CD14-positive monocyte (primary cell): Measurements from ENCODE around the gene DPH5. TPM values are rescaled to one million over a fixed set of nuclear protein-coding genes. Genes with fewer than 3 reads are reported as not detected.

Experiments
- DNase-seq, 3 donors: peaks; one replicate each; pipeline ENCODE4 v3.0.0-alpha.2; 2011 to 2022
- H2AFZ ChIP-seq: 2 replicates; pipeline ENCODE4 v1.6.0; 2012; ENCODE audit warnings: mild to moderate bottlenecking, low read depth, low read length, inconsistent platforms; ENCODE audit not compliant: insufficient read depth, poor library complexity, severe bottlenecking
- H3K27ac ChIP-seq, 2 donors: 1 replicate in 1 of 2; 2 replicates in 1 of 2; pipeline ENCODE4 v1.5.1; 2012 to 2013; ENCODE audit warnings: low read length in 2 of 2, control low read depth in 1 of 2, inconsistent platforms in 1 of 2, low read depth in 1 of 2, mild to moderate bottlenecking in 1 of 2
- H3K27me3 ChIP-seq, 2 donors: one replicate each; pipeline versions ENCODE4 v1.6.0 to v1.6.1; 2011 to 2013; ENCODE audit warnings: low read length in 2 of 2; ENCODE audit not compliant: control insufficient read depth in 2 of 2, insufficient read depth in 2 of 2
- H3K36me3 ChIP-seq, 2 donors: replicated peaks in 1 of 2; 1 replicate in 1 of 2; 2 replicates in 1 of 2; pipeline versions ENCODE4 v1.5.1 to v1.6.1; 2012 to 2013; ENCODE audit warnings: low read length in 2 of 2, control low read depth in 1 of 2, inconsistent platforms in 1 of 2, mild to moderate bottlenecking in 1 of 2; ENCODE audit not compliant: insufficient read depth in 2 of 2, control insufficient read depth in 1 of 2
- H3K4me1 ChIP-seq, 2 donors: 1 replicate in 1 of 2; 2 replicates in 1 of 2; pipeline versions ENCODE4 v1.5.1 to v1.6.1; 2012 to 2013; ENCODE audit warnings: low read length in 2 of 2, control low read depth in 1 of 2, inconsistent platforms in 1 of 2, mild to moderate bottlenecking in 1 of 2, moderate library complexity in 1 of 2; ENCODE audit not compliant: insufficient read depth in 2 of 2, control insufficient read depth in 1 of 2
- H3K4me2 ChIP-seq: replicated peaks from 2 replicates; pipeline ENCODE3; 2012; ENCODE audit warnings: low read length, moderate library complexity, mild to moderate bottlenecking; ENCODE audit not compliant: poor library complexity, severe bottlenecking; ENCODE audit errors: extremely low read depth
- H3K4me3 ChIP-seq, 3 experiments: fragments of 200-600 bp in 1 of 3; sonication (generic) in 1 of 3; replicated peaks in 1 of 3; 1 replicate in 2 of 3; 2 replicates in 1 of 3; pipeline ENCODE4 v1.5.1; 2011 to 2013; ENCODE audit warnings: low read length in 3 of 3, mild to moderate bottlenecking in 3 of 3, control low read depth in 2 of 3, low read depth in 2 of 3, inconsistent platforms in 1 of 3, moderate library complexity in 1 of 3
- H3K79me2 ChIP-seq: 2 replicates; pipeline ENCODE4 v1.6.0; 2012; ENCODE audit warnings: mild to moderate bottlenecking, control low read depth, inconsistent platforms, low read length, moderate library complexity; ENCODE audit not compliant: insufficient read depth
- H3K9ac ChIP-seq: 2 replicates; pipeline ENCODE4 v1.6.0; 2017; ENCODE audit warnings: low read length, mild to moderate bottlenecking; ENCODE audit not compliant: insufficient read depth, poor library complexity, severe bottlenecking
- H3K9me3 ChIP-seq, 2 donors: replicated peaks in 1 of 2; 1 replicate in 1 of 2; 2 replicates in 1 of 2; pipeline versions ENCODE4 v1.5.1 to v1.6.1; 2012 to 2013; ENCODE audit warnings: low read length in 2 of 2, control low read depth in 1 of 2; ENCODE audit not compliant: control insufficient read depth in 1 of 2, insufficient read depth in 1 of 2
- H4K20me1 ChIP-seq: 2 replicates; pipeline ENCODE4 v1.6.0; 2012; ENCODE audit warnings: mild to moderate bottlenecking, low read length, control low read depth, moderate library complexity; ENCODE audit not compliant: insufficient read depth
- H3K27ac Mint-ChIP-seq, 7 donors: one replicate each; pipeline ENCODE4 v1.8.0; 2020; ENCODE audit warnings: mild to moderate bottlenecking in 7 of 7, mixed read lengths in 7 of 7, moderate library complexity in 6 of 7, inconsistent platforms in 2 of 7
- H3K27me3 Mint-ChIP-seq, 3 donors: one replicate each; pipeline ENCODE4 v1.8.0; 2021 to 2022; ENCODE audit warnings: low read depth in 3 of 3, mild to moderate bottlenecking in 3 of 3, mixed read lengths in 3 of 3, moderate library complexity in 3 of 3, inconsistent platforms in 1 of 3
- H3K36me3 Mint-ChIP-seq, 2 donors: one replicate each; pipeline ENCODE4 v1.8.0; 2020; ENCODE audit warnings: mixed read lengths in 2 of 2, inconsistent platforms in 1 of 2, mild to moderate bottlenecking in 1 of 2
- H3K4me1 Mint-ChIP-seq: one replicate; pipeline ENCODE4 v1.8.0; 2020; ENCODE audit warnings: mild to moderate bottlenecking, mixed read lengths
- H3K4me3 Mint-ChIP-seq, 2 donors: one replicate each; pipeline ENCODE4 v1.8.0; 2020; ENCODE audit warnings: mild to moderate bottlenecking in 2 of 2, mixed read lengths in 2 of 2, moderate library complexity in 1 of 2
- H3K9me3 Mint-ChIP-seq, 7 donors: one replicate each; pipeline ENCODE4 v1.8.0; 2020 to 2022; ENCODE audit warnings: mixed read lengths in 7 of 7, mild to moderate bottlenecking in 6 of 7, moderate library complexity in 6 of 7, inconsistent platforms in 2 of 7
- WGBS: methylation state at CpG from one replicate; pipeline ENCODE4 v1.1.5; 2013; ENCODE audit warnings: missing lambda C conversion rate; ENCODE audit not compliant: insufficient coverage; 5-methylcytosine and 5-hydroxymethylcytosine counted together
- intact Hi-C, 2 donors: fragments of 100-400 bp; cut with micrococcal nuclease; formaldehyde crosslinking; loops; one replicate each; pipeline versions ENCODE4 v1.15.0 to v1.15.1; 2023
- polyA plus RNA-seq, 3 donors: library from polyadenylated mRNA; depleted of rRNA in 1 of 3; unstranded in 2 of 3; stranded (reverse) in 1 of 3; fragments of 300-500 nt in 2 of 3; fragments of >200 nt in 1 of 3; fragmentation: Illumina TruSeq in 2 of 3; gene quantifications; 1 replicate in 2 of 3; 2 replicates in 1 of 3; pipeline ENCODE4 v1.2.3, GENCODE V29; 2012 to 2021
- TF ChIP-seq, protein P1 (sequence below): fragments of 200-600 bp; IDR thresholded peaks from one replicate; pipeline ENCODE4 v1.8.0; 2022; ENCODE audit warnings: antibody characterized with exemption, mild to moderate bottlenecking

DPH5 gene
- polyA plus RNA-seq, 3 donors: 10.3 to 14.3 (median 12.0) TPM

GRCh38 chr1:101028466-101028865 lies 2.9 kb upstream of the DPH5 start:
- TF ChIP-seq, protein P1, sequence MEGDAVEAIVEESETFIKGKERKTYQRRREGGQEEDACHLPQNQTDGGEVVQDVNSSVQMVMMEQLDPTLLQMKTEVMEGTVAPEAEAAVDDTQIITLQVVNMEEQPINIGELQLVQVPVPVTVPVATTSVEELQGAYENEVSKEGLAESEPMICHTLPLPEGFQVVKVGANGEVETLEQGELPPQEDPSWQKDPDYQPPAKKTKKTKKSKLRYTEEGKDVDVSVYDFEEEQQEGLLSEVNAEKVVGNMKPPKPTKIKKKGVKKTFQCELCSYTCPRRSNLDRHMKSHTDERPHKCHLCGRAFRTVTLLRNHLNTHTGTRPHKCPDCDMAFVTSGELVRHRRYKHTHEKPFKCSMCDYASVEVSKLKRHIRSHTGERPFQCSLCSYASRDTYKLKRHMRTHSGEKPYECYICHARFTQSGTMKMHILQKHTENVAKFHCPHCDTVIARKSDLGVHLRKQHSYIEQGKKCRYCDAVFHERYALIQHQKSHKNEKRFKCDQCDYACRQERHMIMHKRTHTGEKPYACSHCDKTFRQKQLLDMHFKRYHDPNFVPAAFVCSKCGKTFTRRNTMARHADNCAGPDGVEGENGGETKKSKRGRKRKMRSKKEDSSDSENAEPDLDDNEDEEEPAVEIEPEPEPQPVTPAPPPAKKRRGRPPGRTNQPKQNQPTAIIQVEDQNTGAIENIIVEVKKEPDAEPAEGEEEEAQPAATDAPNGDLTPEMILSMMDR: no peak
- Mint-ChIP-seq H3K27me3 (no peaks in the 10 kb centered on the region), H3K4me3 (no peak overlapping the region), H3K9me3 (no peaks in the 10 kb centered on the region), H3K27ac (no peak overlapping the region), H3K4me1 (peaks cover 31% of the 10 kb centered on the region), H3K36me3 (peaks cover 2 to 3% of the 10 kb centered on the region in 2 donors)
- Histone ChIP-seq H3K9ac (no peak overlapping the region), H3K9me3 (no peaks in the 10 kb centered on the region), H3K27me3 (no peaks in the 10 kb centered on the region), H3K27ac (no peak overlapping the region), H3K4me3 (no peak overlapping the region), H4K20me1 (no peaks in the 10 kb centered on the region), H3K36me3 (no peaks in the 10 kb centered on the region), H2AFZ (no peak overlapping the region), H3K79me2 (peaks cover 44% of the 10 kb centered on the region), H3K4me1 (peaks cover 13 to 30% of the 10 kb centered on the region in 2 donors), H3K4me2 (no peak overlapping the region)
- no peak for DNase-seq
- intact Hi-C loops: loop anchor here in 1 of 2 donors (10.0 kb wide), 1 partner anchor 216 kb away; no protein-coding TSS in a partner anchor
- no CpG with 5 or more reads among the region's 2 CpGs for WGBS

- TF ChIP-seq, protein P1: no peak
- Histone ChIP-seq H3K79me2 (peaks cover 36% of the 10 kb centered on the region), H3K27me3 (no peaks in the 10 kb centered on the region), H3K9ac (no peak overlapping the region), H4K20me1 (no peaks in the 10 kb centered on the region), H2AFZ (no peak overlapping the region), H3K4me3 (no peak overlapping the region), H3K27ac (no peak overlapping the region), H3K9me3 (no peaks in the 10 kb centered on the region), H3K36me3 (no peaks in the 10 kb centered on the region), H3K4me1 (peaks cover 16 to 35% of the 10 kb centered on the region in 2 donors), H3K4me2 (no peak overlapping the region)
- peaks cover 0 to 2% of the 10 kb centered on the region in 2 donors for H3K36me3 Mint-ChIP-seq
- no peak for DNase-seq
- peak overlapping the region in 2 of 7 donors; percentile 11 to 74 for H3K27ac Mint-ChIP-seq
- no peak overlapping the region for H3K4me3 Mint-ChIP-seq
- intact Hi-C loops: loop anchor here in 1 of 2 donors (10.0 kb wide), 1 partner anchor 218 kb away; no protein-coding TSS in a partner anchor
- 100% methylated on average over 2 of the region's 6 CpGs for WGBS
- H3K4me1 Mint-ChIP-seq: peaks cover 36% of the 10 kb centered on the region
- no peaks in the 10 kb centered on the region for H3K9me3 Mint-ChIP-seq
- no peaks in the 10 kb centered on the region for H3K27me3 Mint-ChIP-seq
Measured at GRCh38 chr1:101027194-101027772, 1.7 kb upstream of the DPH5 start.
